IPS DF 6.9 (cell line): ENCODE data around the gene PABPN1L.

Source experiments
- DNase-seq: peaks from one replicate; pipeline ENCODE4 v3.0.0-alpha.2; 2013; ENCODE audit warnings: low read depth, low spot score
- H3K27ac ChIP-seq: one replicate; pipeline ENCODE4 v1.5.1; 2013; ENCODE audit warnings: low read length, control low read depth
- H3K27me3 ChIP-seq: 2 replicates; pipeline ENCODE4 v1.6.1; 2013; ENCODE audit warnings: mild to moderate bottlenecking, low read length; ENCODE audit not compliant: control insufficient read depth, insufficient read depth
- H3K36me3 ChIP-seq: 2 replicates; pipeline ENCODE4 v1.6.1; 2013; ENCODE audit warnings: low read length; ENCODE audit not compliant: control insufficient read depth, insufficient read depth
- H3K4me1 ChIP-seq: 2 replicates; pipeline ENCODE4 v1.6.1; 2013; ENCODE audit warnings: low read length; ENCODE audit not compliant: control insufficient read depth, insufficient read depth
- H3K4me3 ChIP-seq: 2 replicates; pipeline ENCODE4 v1.5.1; 2013; ENCODE audit warnings: mild to moderate bottlenecking, low read length
- H3K9me3 ChIP-seq: 2 replicates; pipeline ENCODE4 v1.6.1; 2013; ENCODE audit warnings: low read length, inconsistent platforms; ENCODE audit not compliant: control insufficient read depth, insufficient read depth
- WGBS: extraction: QIAGEN DNeasy Blood & Tissue Kit; methylation state at CpG from one replicate; pipeline ENCODE4 v1.1.7; 2013; ENCODE audit warnings: mixed read lengths, missing lambda C conversion rate; ENCODE audit not compliant: insufficient read length, insufficient coverage; 5-methylcytosine and 5-hydroxymethylcytosine counted together

The PABPN1L gene

GRCh38 chr16:88883946-88884345 is 17.5 kb upstream of the PABPN1L start:
- Histone ChIP-seq H3K36me3 (no peaks in the 10 kb centered on the region), H3K27ac (no peak overlapping the region)
- no CpG with 5 or more reads among the region's 11 CpGs for WGBS

GRCh38 chr16:88883117-88883895 is 16.8 kb upstream of the PABPN1L start:
- DNase-seq: no peak
- H3K36me3 ChIP-seq: no peaks in the 10 kb centered on the region
- H3K27me3 ChIP-seq: no peaks in the 10 kb centered on the region
- no peak overlapping the region for H3K27ac ChIP-seq
- no peak overlapping the region for H3K4me3 ChIP-seq
- peaks cover 3% of the 10 kb centered on the region; the same call in 1 of the 2 replicates for H3K4me1 ChIP-seq
- no peaks in the 10 kb centered on the region for H3K9me3 ChIP-seq
- WGBS: no CpG with 5 or more reads among the region's 49 CpGs

More at GRCh38 chr16:88883946-88884345, 17.5 kb upstream of the PABPN1L start:
- Histone ChIP-seq H3K4me1 (peaks cover 3% of the 10 kb centered on the region; the same call in 1 of the 2 replicates), H3K27me3 (no peaks in the 10 kb centered on the region), H3K9me3 (no peaks in the 10 kb centered on the region), H3K4me3 (no peak overlapping the region)
- DNase-seq: no peak

GRCh38 chr16:88882358-88883030 is 16.0 kb upstream of the PABPN1L start:
- no CpG with 5 or more reads among the region's 26 CpGs for WGBS
- no peak overlapping the region for H3K27ac ChIP-seq
- no peaks in the 10 kb centered on the region for H3K36me3 ChIP-seq
- no peaks in the 10 kb centered on the region for H3K27me3 ChIP-seq
- DNase-seq: no peak
- peaks cover 2% of the 10 kb centered on the region; the same call in 1 of the 2 replicates for H3K4me1 ChIP-seq
- H3K4me3 ChIP-seq: no peak overlapping the region
- no peaks in the 10 kb centered on the region for H3K9me3 ChIP-seq

- no peak overlapping the region for H3K4me3 ChIP-seq
- no CpG with 5 or more reads among the region's 27 CpGs for WGBS
- H3K4me1 ChIP-seq: peaks cover 2% of the 10 kb centered on the region; the same call in 1 of the 2 replicates
- H3K36me3 ChIP-seq: no peaks in the 10 kb centered on the region
- no peaks in the 10 kb centered on the region for H3K27me3 ChIP-seq
- no peak overlapping the region for H3K27ac ChIP-seq
- no peaks in the 10 kb centered on the region for H3K9me3 ChIP-seq
- DNase-seq: no peak
Measured at GRCh38 chr16:88881675-88882357, 15.4 kb upstream of the PABPN1L start.

GRCh38 chr16:88881007-88881615 is 14.7 kb upstream of the PABPN1L start:
- no peaks in the 10 kb centered on the region for H3K9me3 ChIP-seq
- H3K27me3 ChIP-seq: no peaks in the 10 kb centered on the region
- peaks cover 2% of the 10 kb centered on the region; the same call in 1 of the 2 replicates for H3K4me1 ChIP-seq
- DNase-seq: no peak
- no peak overlapping the region; the same call in 1 of the 2 replicates for H3K4me3 ChIP-seq
- H3K27ac ChIP-seq: no peak overlapping the region
- H3K36me3 ChIP-seq: no peaks in the 10 kb centered on the region
- WGBS: no CpG with 5 or more reads among the region's 46 CpGs

- Histone ChIP-seq H3K4me3 (no peak overlapping the region), H3K27ac (no peak overlapping the region), H3K4me1 (peaks cover 2% of the 10 kb centered on the region; the same call in 1 of the 2 replicates), H3K27me3 (no peaks in the 10 kb centered on the region), H3K9me3 (no peaks in the 10 kb centered on the region), H3K36me3 (no peaks in the 10 kb centered on the region)
- DNase-seq: no peak
- WGBS: no CpG with 5 or more reads among the region's 36 CpGs
Measured at GRCh38 chr16:88880226-88881006, 14.0 kb upstream of the PABPN1L start.

GRCh38 chr16:88879788-88880055 is 13.3 kb upstream of the PABPN1L start:
- Histone ChIP-seq H3K27ac (no peak overlapping the region), H3K9me3 (no peaks in the 10 kb centered on the region), H3K4me3 (no peak overlapping the region), H3K36me3 (no peaks in the 10 kb centered on the region; the same call in 1 of the 2 replicates), H3K4me1 (peaks cover 2% of the 10 kb centered on the region; the same call in 1 of the 2 replicates), H3K27me3 (no peaks in the 10 kb centered on the region)
- DNase-seq: no peak
- WGBS: no CpG with 5 or more reads among the region's 11 CpGs

GRCh38 chr16:88878967-88879787 is 12.7 kb upstream of the PABPN1L start:
- Histone ChIP-seq H3K4me1 (peaks cover 2% of the 10 kb centered on the region; the same call in 1 of the 2 replicates), H3K36me3 (no peaks in the 10 kb centered on the region; the same call in 1 of the 2 replicates), H3K9me3 (no peaks in the 10 kb centered on the region), H3K27ac (no peak overlapping the region), H3K4me3 (no peak overlapping the region), H3K27me3 (no peaks in the 10 kb centered on the region)
- no peak for DNase-seq
- no CpG with 5 or more reads among the region's 45 CpGs for WGBS

GRCh38 chr16:88878356-88878755 is 11.9 kb upstream of the PABPN1L start:
- DNase-seq: no peak
- H3K4me1 ChIP-seq: peaks cover 2% of the 10 kb centered on the region; the same call in 1 of the 2 replicates
- WGBS: no CpG with 5 or more reads among the region's 20 CpGs
- H3K27me3 ChIP-seq: no peaks in the 10 kb centered on the region
- H3K9me3 ChIP-seq: no peaks in the 10 kb centered on the region
- no peak overlapping the region for H3K27ac ChIP-seq
- no peak overlapping the region for H3K4me3 ChIP-seq
- no peaks in the 10 kb centered on the region; the same call in 1 of the 2 replicates for H3K36me3 ChIP-seq
